Activated T-cell treated with anti-CD3 and anti-CD28 coated beads for 48 hours (primary cell): ENCODE measurements around the gene TRPV5.
"Not testable (repeated sequence)": the region's sequence is repeated elsewhere in the genome, so short reads cannot be mapped to it uniquely, and the experiment has no call there.

Source experiments
- DNase-seq: peaks from one replicate; pipeline ENCODE4 v3.0.0-alpha.2; 2020; ENCODE audit warnings: low read depth

The TRPV5 gene

GRCh38 chr7:142933624-142934023 is at the start of gene TRPV5:
Gene TRPV5 (minus strand): TSS chr7:142933746. CDS start chr7:142933459, 287 bp downstream.
- no peak for DNase-seq

- DNase-seq, result not testable (repeated sequence)
Measured at GRCh38 chr7:142978402-142978801, 44.9 kb upstream of the TRPV5 start.

- no peak for DNase-seq
Measured at GRCh38 chr7:142974626-142975025, 41.1 kb upstream of the TRPV5 start.

GRCh38 chr7:142969183-142969582 is 35.6 kb upstream of the TRPV5 start:
- DNase-seq, result no peak

GRCh38 chr7:142968229-142968628 is 34.7 kb upstream of the TRPV5 start:
- no peak for DNase-seq

GRCh38 chr7:142964502-142965246 is 31.1 kb upstream of the TRPV5 start:
- no peak for DNase-seq

GRCh38 chr7:142963993-142964392 is 30.4 kb upstream of the TRPV5 start:
- DNase-seq, result no peak

- no peak for DNase-seq
Measured at GRCh38 chr7:142962991-142963390, 29.4 kb upstream of the TRPV5 start.

- DNase-seq, result no peak
Measured at GRCh38 chr7:142961973-142962926, 28.7 kb upstream of the TRPV5 start, which contains the start of gene KEL. Gene KEL (minus strand): TSS chr7:142962363. CDS start chr7:142962206, 157 bp downstream.

GRCh38 chr7:142961595-142961972 is 28.0 kb upstream of the TRPV5 start:
- DNase-seq, result no peak

- DNase-seq, result no peak
Measured at GRCh38 chr7:142960955-142961512, 27.5 kb upstream of the TRPV5 start.

- no peak for DNase-seq
Measured at GRCh38 chr7:142959202-142959601, 25.7 kb upstream of the TRPV5 start.

GRCh38 chr7:142957723-142958122 is 24.2 kb upstream of the TRPV5 start:
- DNase-seq, result no peak

GRCh38 chr7:142956951-142957623 is 23.5 kb upstream of the TRPV5 start:
- DNase-seq, result no peak

GRCh38 chr7:142954680-142955268 is 21.2 kb upstream of the TRPV5 start:
- DNase-seq, result no peak

- DNase-seq, result no peak
Measured at GRCh38 chr7:142950235-142950634, 16.7 kb upstream of the TRPV5 start.

GRCh38 chr7:142948603-142949002 is 15.1 kb upstream of the TRPV5 start:
- no peak for DNase-seq

GRCh38 chr7:142945001-142945400 is 11.5 kb upstream of the TRPV5 start:
- DNase-seq, result no peak

- DNase-seq, result no peak
Measured at GRCh38 chr7:142943706-142944268, 10.2 kb upstream of the TRPV5 start.

- no peak for DNase-seq
Measured at GRCh38 chr7:142942746-142943145, 9.2 kb upstream of the TRPV5 start.

- DNase-seq, result no peak
Measured at GRCh38 chr7:142941541-142941940, 8.0 kb upstream of the TRPV5 start.
